ENCODE measurements around the gene MEGF11. TPM values are rescaled to one million over a fixed set of nuclear protein-coding genes. Genes with fewer than 3 reads are reported as not detected.
"Not testable (repeated sequence)": the region's sequence is repeated elsewhere in the genome, so short reads cannot be mapped to it uniquely, and the experiment has no call there.

MEGF11 gene
- total RNA-seq, 1 donor from 2014 or later = not detected

- H3K27ac Mint-ChIP-seq = no peak overlapping the region
- no peak for ATAC-seq (ENCODE audit: low read depth)
- H3K4me3 Mint-ChIP-seq = no peak overlapping the region
- H3K9me3 Mint-ChIP-seq = no peaks in the 10 kb centered on the region
- peaks cover 19% of the 10 kb centered on the region for H3K4me1 Mint-ChIP-seq
- TF ChIP-seq CTCF (IDR thresholded peaks at IDR 0.05) = no peak
- peaks cover 19% of the 10 kb centered on the region for H3K27me3 Mint-ChIP-seq
- CTCF ChIA-PET = interaction anchor here (0.7 kb wide), 1 partner anchor 109 kb away, joined by 3 read pairs; no protein-coding TSS in a partner anchor
- POLR2A ChIA-PET = interaction anchor here (0.8 kb wide), 1 partner anchor 111 kb away, joined by 3 read pairs; no protein-coding TSS in a partner anchor
- no peak for DNase-seq
- intact Hi-C loops (cut with micrococcal nuclease) = no loop called here
- no peaks in the 10 kb centered on the region for H3K36me3 Mint-ChIP-seq (ENCODE audit: low read depth)
Observed at GRCh38 chr15:65979316-65979715, 274.2 kb downstream of the MEGF11 start.

- TF ChIP-seq CTCF (IDR thresholded peaks at IDR 0.05) = no peak
- DNase-seq = no peak
- H3K27ac Mint-ChIP-seq = no peak overlapping the region
- POLR2A ChIA-PET = no interaction called here
- ATAC-seq (ENCODE audit: low read depth) = no peak
- no peaks in the 10 kb centered on the region for H3K9me3 Mint-ChIP-seq
- no peaks in the 10 kb centered on the region for H3K36me3 Mint-ChIP-seq (ENCODE audit: low read depth)
- H3K4me3 Mint-ChIP-seq = no peak overlapping the region
- peaks cover 18% of the 10 kb centered on the region for H3K4me1 Mint-ChIP-seq
- CTCF ChIA-PET = no interaction called here
- intact Hi-C loops (cut with micrococcal nuclease) = no loop called here
- H3K27me3 Mint-ChIP-seq = peaks cover 10% of the 10 kb centered on the region
Observed at GRCh38 chr15:65978110-65978509, 275.4 kb downstream of the MEGF11 start.

- intact Hi-C loops (cut with micrococcal nuclease); H3K4me1 Mint-ChIP-seq; H3K27me3 Mint-ChIP-seq; POLR2A ChIA-PET; H3K36me3 Mint-ChIP-seq (ENCODE audit: low read depth); ATAC-seq (ENCODE audit: low read depth); H3K4me3 Mint-ChIP-seq; CTCF ChIA-PET; H3K9me3 Mint-ChIP-seq; H3K27ac Mint-ChIP-seq; DNase-seq: not testable (repeated sequence)
Observed at GRCh38 chr15:65976196-65976595, 277.4 kb downstream of the MEGF11 start.

GRCh38 chr15:65971741-65971995 lies 281.9 kb downstream of the MEGF11 start:
- H3K27me3 Mint-ChIP-seq = peaks cover 11% of the 10 kb centered on the region
- H3K36me3 Mint-ChIP-seq (ENCODE audit: low read depth) = no peaks in the 10 kb centered on the region
- H3K27ac Mint-ChIP-seq = no peak overlapping the region
- no peak overlapping the region for H3K4me3 Mint-ChIP-seq
- no peak for TF ChIP-seq CTCF (IDR thresholded peaks at IDR 0.05)
- no peaks in the 10 kb centered on the region for H3K9me3 Mint-ChIP-seq
- intact Hi-C loops (cut with micrococcal nuclease) = no loop called here
- DNase-seq = no peak
- ATAC-seq (ENCODE audit: low read depth) = no peak
- CTCF ChIA-PET = no interaction called here
- POLR2A ChIA-PET = no interaction called here
- H3K4me1 Mint-ChIP-seq = no peaks in the 10 kb centered on the region

GRCh38 chr15:65970937-65971740 lies 282.4 kb downstream of the MEGF11 start:
- TF ChIP-seq CTCF (IDR thresholded peaks at IDR 0.05) = no peak
- ATAC-seq (ENCODE audit: low read depth) (no peak), DNase-seq (no peak)
- POLR2A ChIA-PET = no interaction called here
- no peaks in the 10 kb centered on the region for H3K4me1 Mint-ChIP-seq
- no peak overlapping the region for H3K27ac Mint-ChIP-seq
- no peak overlapping the region for H3K4me3 Mint-ChIP-seq
- H3K36me3 Mint-ChIP-seq (ENCODE audit: low read depth) = no peaks in the 10 kb centered on the region
- CTCF ChIA-PET = no interaction called here
- peaks cover 12% of the 10 kb centered on the region for H3K27me3 Mint-ChIP-seq
- intact Hi-C loops (cut with micrococcal nuclease) = no loop called here
- no peaks in the 10 kb centered on the region for H3K9me3 Mint-ChIP-seq
